H9 (cell line): ENCODE data around the gene RMI2. TPM values are rescaled to one million over a fixed set of nuclear protein-coding genes. Genes with fewer than 3 reads are reported as not detected.

Source experiments
- DNase-seq: peaks from one replicate; pipeline ENCODE4 v3.0.0-alpha.2; 2017
- H2AFZ ChIP-seq: one replicate; pipeline ENCODE4 v1.6.1; 2013; ENCODE audit warnings: mild to moderate bottlenecking, low read length, control low read depth, moderate library complexity
- H2AK5ac ChIP-seq: 2 replicates; pipeline ENCODE4 v1.6.1; 2013; ENCODE audit warnings: low read length, control low read depth, mixed read lengths; ENCODE audit not compliant: insufficient read length
- H2BK120ac ChIP-seq: one replicate; pipeline ENCODE4 v1.6.1; 2013; ENCODE audit warnings: low read depth, mild to moderate bottlenecking, low read length, control low read depth, inconsistent platforms; ENCODE audit not compliant: poor library complexity, severe bottlenecking
- H2BK12ac ChIP-seq: 2 replicates; pipeline ENCODE4 v1.6.1; 2013; ENCODE audit warnings: low read length, control low read depth, mixed read lengths, low read depth; ENCODE audit not compliant: insufficient read length
- H2BK15ac ChIP-seq: 2 replicates; pipeline ENCODE4 v1.6.1; 2013; ENCODE audit warnings: low read depth, low read length, control low read depth
- H2BK20ac ChIP-seq: one replicate; pipeline ENCODE4 v1.6.1; 2013; ENCODE audit warnings: low read depth, mild to moderate bottlenecking, low read length, control low read depth, inconsistent platforms; ENCODE audit not compliant: poor library complexity, severe bottlenecking
- H2BK5ac ChIP-seq: 2 replicates; pipeline ENCODE4 v1.6.1; 2013; ENCODE audit warnings: low read length, control low read depth, mixed read lengths; ENCODE audit not compliant: insufficient read length
- H3K14ac ChIP-seq: 2 replicates; pipeline ENCODE4 v1.6.1; 2013; ENCODE audit warnings: low read length, control low read depth; ENCODE audit not compliant: insufficient read depth
- H3K18ac ChIP-seq: 2 replicates; pipeline ENCODE4 v1.6.1; 2013; ENCODE audit warnings: low read depth, mild to moderate bottlenecking, mixed read lengths, low read length, control low read depth; ENCODE audit not compliant: insufficient read length
- H3K23ac ChIP-seq: 2 replicates; pipeline ENCODE4 v1.6.1; 2013; ENCODE audit warnings: low read length, control low read depth, mixed read lengths, low read depth; ENCODE audit not compliant: insufficient read length
- H3K23me2 ChIP-seq: 2 replicates; pipeline ENCODE4 v1.6.1; 2013; ENCODE audit warnings: low read depth, mild to moderate bottlenecking, mixed read lengths, low read length, control low read depth; ENCODE audit not compliant: insufficient read length, poor library complexity, severe bottlenecking
- H3K27ac ChIP-seq: 2 replicates; pipeline ENCODE4 v1.5.1; 2013; ENCODE audit warnings: low read length, control low read depth, mixed read lengths, low read depth; ENCODE audit not compliant: insufficient read length
- H3K27me3 ChIP-seq: 2 replicates; pipeline ENCODE4 v1.6.1; 2013; ENCODE audit warnings: low read length, control low read depth, inconsistent platforms; ENCODE audit not compliant: insufficient read depth
- H3K4ac ChIP-seq: 2 replicates; pipeline ENCODE4 v1.6.1; 2013; ENCODE audit warnings: low read depth, mild to moderate bottlenecking, control low read depth, inconsistent platforms, low read length, moderate library complexity
- H3K4me1 ChIP-seq: 2 replicates; pipeline ENCODE4 v1.6.1; 2013; ENCODE audit warnings: low read length, control low read depth, inconsistent platforms; ENCODE audit not compliant: insufficient read depth
- H3K4me2 ChIP-seq: 2 replicates; pipeline ENCODE4 v1.6.1; 2013; ENCODE audit warnings: low read length, control low read depth, mixed read lengths; ENCODE audit not compliant: insufficient read length, insufficient read depth
- H3K56ac ChIP-seq: 2 replicates; pipeline ENCODE4 v1.6.1; 2013; ENCODE audit warnings: low read depth, mild to moderate bottlenecking, mixed read lengths, low read length, control low read depth; ENCODE audit not compliant: insufficient read length
- H3K79me1 ChIP-seq: 2 replicates; pipeline ENCODE4 v1.6.1; 2013; ENCODE audit warnings: low read depth, mild to moderate bottlenecking, moderate library complexity, low read length, control low read depth, inconsistent platforms; ENCODE audit not compliant: insufficient read depth, poor library complexity, severe bottlenecking
- H3K79me2 ChIP-seq: 2 replicates; pipeline ENCODE4 v1.6.1; 2013; ENCODE audit warnings: low read length, control low read depth, inconsistent platforms; ENCODE audit not compliant: insufficient read depth
- H3K9ac ChIP-seq: 2 replicates; pipeline ENCODE4 v1.6.1; 2013; ENCODE audit warnings: low read length, control low read depth, mixed read lengths; ENCODE audit not compliant: insufficient read length; ENCODE audit errors: extremely low read depth
- H3K9me3 ChIP-seq: one replicate; pipeline ENCODE4 v1.6.1; 2013; ENCODE audit warnings: low read depth, low read length, inconsistent platforms; ENCODE audit not compliant: control insufficient read depth
- H3T11ph ChIP-seq: one replicate; pipeline ENCODE4 v1.6.1; 2013; ENCODE audit warnings: mild to moderate bottlenecking, low read length, control low read depth, inconsistent platforms
- H4K20me1 ChIP-seq: one replicate; pipeline ENCODE4 v1.6.1; 2013; ENCODE audit not compliant: control insufficient read depth, insufficient read length, insufficient read depth
- H4K5ac ChIP-seq: 2 replicates; pipeline ENCODE4 v1.6.1; 2013; ENCODE audit warnings: low read depth, mild to moderate bottlenecking, mixed read lengths, low read length, control low read depth; ENCODE audit not compliant: insufficient read length
- H4K8ac ChIP-seq: replicated peaks from 2 replicates; pipeline ENCODE4 v1.6.1; 2013; ENCODE audit warnings: low read length, control low read depth, mixed read lengths, low read depth; ENCODE audit not compliant: insufficient read length
- H4K91ac ChIP-seq: 2 replicates; pipeline ENCODE4 v1.6.1; 2013; ENCODE audit warnings: low read depth, mild to moderate bottlenecking, moderate library complexity, mixed read lengths, low read length, control low read depth; ENCODE audit not compliant: insufficient read length
- H3K27ac Mint-ChIP-seq, 3 experiments: 2 replicates in 2 of 3; 3 replicates in 1 of 3; pipeline ENCODE4 v1.8.0; 2020 to 2021; ENCODE audit warnings: mixed read lengths in 3 of 3, mild to moderate bottlenecking in 1 of 3, moderate library complexity in 1 of 3
- H3K27me3 Mint-ChIP-seq: 2 replicates; pipeline ENCODE4 v1.8.0; 2021; ENCODE audit warnings: low read depth, mild to moderate bottlenecking, moderate library complexity, mixed read lengths
- H3K36me3 Mint-ChIP-seq, 3 experiments: 2 replicates in 2 of 3; 3 replicates in 1 of 3; pipeline ENCODE4 v1.8.0; 2020 to 2021; ENCODE audit warnings: low read depth in 3 of 3, mixed read lengths in 3 of 3; ENCODE audit not compliant: insufficient read depth in 1 of 3
- H3K4me1 Mint-ChIP-seq, 2 experiments: 2 replicates each; pipeline ENCODE4 v1.8.0; 2020; ENCODE audit warnings: mixed read lengths in 2 of 2
- H3K4me3 Mint-ChIP-seq, 2 experiments: 2 replicates in 1 of 2; 3 replicates in 1 of 2; pipeline ENCODE4 v1.8.0; 2020 to 2021; ENCODE audit warnings: mild to moderate bottlenecking in 2 of 2, mixed read lengths in 2 of 2, moderate library complexity in 1 of 2
- H3K9me3 Mint-ChIP-seq, 2 experiments: 2 replicates in 1 of 2; 3 replicates in 1 of 2; pipeline ENCODE4 v1.8.0; 2020; ENCODE audit warnings: mild to moderate bottlenecking in 2 of 2, mixed read lengths in 2 of 2, moderate library complexity in 1 of 2
- CTCF ChIP-seq: fragments of 200-600 bp; sonication (generic); conservative IDR thresholded peaks from 3 replicates; pipeline ENCODE4 v1.8.0; 2021; ENCODE audit warnings: antibody characterized with exemption, mild to moderate bottlenecking
- WGBS: extraction: QIAGEN DNeasy Blood & Tissue Kit; methylation state at CpG from one replicate; pipeline ENCODE4 v1.1.7; 2013; ENCODE audit warnings: missing lambda C conversion rate, low lambda C conversion rate, mixed read lengths; ENCODE audit not compliant: insufficient read length; ENCODE audit errors: extremely low coverage; 5-methylcytosine and 5-hydroxymethylcytosine counted together
- total RNA-seq: library from RNA; stranded (reverse); gene quantifications from 2 replicates; pipeline ENCODE4 v1.2.1, GENCODE V29; 2021

RMI2 gene
- total RNA-seq, 1 experiment from 2014 or later, result 57.6 TPM

GRCh38 chr16:11299865-11300559 is 45.2 kb upstream of the RMI2 start:
- WGBS, result no CpG with 5 or more reads among the region's 6 CpGs
- H3K9me3 Mint-ChIP-seq, result no peaks in the 10 kb centered on the region

More at GRCh38 chr16:11299865-11300559, 45.2 kb upstream of the RMI2 start:
- TF ChIP-seq CTCF, result no peak
- Histone ChIP-seq H3K18ac (no peak overlapping the region), H3K9me3 (no peaks in the 10 kb centered on the region), H3T11ph (no peak overlapping the region), H3K23ac (no peak overlapping the region), H2AFZ (no peak overlapping the region), H3K4me2 (no peak overlapping the region), H3K79me1 (no peaks in the 10 kb centered on the region), H3K14ac (no peak overlapping the region), H2AK5ac (no peak overlapping the region), H3K4me1 (peaks cover 3% of the 10 kb centered on the region; the same call in 1 of the 2 replicates), H4K5ac (no peak overlapping the region), H3K27ac (no peak overlapping the region), H3K23me2 (no peaks in the 10 kb centered on the region), H4K20me1 (no peaks in the 10 kb centered on the region), H2BK120ac (no peak overlapping the region), H2BK20ac (no peak overlapping the region), H3K27me3 (no peaks in the 10 kb centered on the region), H2BK5ac (no peak overlapping the region), H2BK12ac (no peak overlapping the region), H3K4ac (no peak overlapping the region), H4K91ac (no peak overlapping the region), H3K56ac (no peak overlapping the region), H4K8ac (no peak overlapping the region), H3K79me2 (0 out of 2 replicates have a peak, but pooled peaks cover 2% of the 10 kb centered on the region), H3K9ac (no peak overlapping the region), H2BK15ac (no peak overlapping the region)
- Mint-ChIP-seq H3K4me3 (no peak overlapping the region), H3K36me3 (no peaks in the 10 kb centered on the region), H3K27ac (no peak overlapping the region), H3K27me3 (no peaks in the 10 kb centered on the region), H3K4me1 (peaks cover 17 to 23% of the 10 kb centered on the region in 2 experiments)
- no peak for DNase-seq
